ENCODE results near the gene TRIM29.

Gene TRIM29

DNA sequence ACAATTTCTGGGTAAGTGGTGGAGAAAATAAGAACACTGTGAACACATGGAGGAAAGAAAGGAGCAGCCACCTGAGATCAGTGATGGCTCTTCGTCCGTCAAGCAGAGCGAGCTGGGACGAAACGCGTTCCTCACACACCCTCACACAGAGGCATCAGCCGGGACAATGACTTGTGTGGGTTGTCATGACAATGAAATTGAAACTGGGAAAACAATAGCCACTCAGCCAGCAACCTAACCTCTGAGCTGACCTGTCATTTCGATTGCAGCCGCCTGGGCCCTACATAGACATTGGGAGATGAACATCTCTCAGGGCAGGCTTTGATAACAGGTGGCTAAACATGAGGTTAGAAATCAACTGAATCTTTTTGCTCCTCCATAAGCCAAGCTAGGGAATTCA lies 51.3 kb downstream of the TRIM29 start:
- DNase-seq: peak in 5 of 42 donors; percentile 34 to 64 (median 41)
- intact Hi-C loops (cut with DNase I): no loop called here

DNA sequence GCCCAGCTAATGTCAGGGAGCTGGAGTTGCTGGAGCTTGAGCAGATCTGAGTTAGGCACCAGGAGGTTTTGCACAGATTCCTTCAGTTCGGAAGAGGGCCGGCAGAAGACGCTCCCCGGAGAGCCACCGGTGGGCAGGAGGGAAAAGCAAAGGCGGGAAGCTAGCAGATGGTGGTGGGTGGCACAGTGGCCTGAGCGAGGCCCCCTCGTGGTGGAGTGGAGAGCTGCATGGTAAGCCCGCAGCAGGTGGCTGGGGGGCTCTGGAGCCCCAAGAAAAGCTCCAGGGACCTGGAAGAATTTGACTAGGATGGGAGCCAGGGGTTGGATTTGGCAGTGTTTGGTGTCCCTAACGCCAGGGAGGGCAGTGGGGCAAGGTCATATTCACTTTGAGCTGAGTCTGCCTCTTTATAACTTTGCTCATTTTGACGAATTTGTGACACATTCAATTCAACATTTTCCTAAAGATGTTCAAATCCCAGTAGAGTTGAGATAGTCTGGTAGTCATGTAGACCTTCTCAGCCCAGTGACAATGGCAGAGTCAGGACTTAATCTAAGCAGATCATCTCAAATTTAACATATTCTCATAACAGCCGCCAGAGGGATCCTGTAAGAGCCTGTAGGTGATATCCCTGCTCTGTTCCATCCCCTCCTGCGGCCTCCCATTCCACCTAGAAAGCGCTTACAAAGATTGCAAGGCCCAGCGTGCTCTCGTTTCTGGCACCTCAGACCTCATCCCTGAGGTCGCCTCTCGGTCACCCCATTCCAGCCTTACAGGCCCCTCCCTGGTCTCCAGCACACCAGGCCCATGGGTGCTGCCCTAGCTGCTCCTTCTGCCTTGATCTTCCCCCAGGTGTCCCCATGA lies 57.9 kb downstream of the TRIM29 start:
- DNase-seq: peak in 24 of 42 donors; percentile 21 to 75 (median 42)

DNA sequence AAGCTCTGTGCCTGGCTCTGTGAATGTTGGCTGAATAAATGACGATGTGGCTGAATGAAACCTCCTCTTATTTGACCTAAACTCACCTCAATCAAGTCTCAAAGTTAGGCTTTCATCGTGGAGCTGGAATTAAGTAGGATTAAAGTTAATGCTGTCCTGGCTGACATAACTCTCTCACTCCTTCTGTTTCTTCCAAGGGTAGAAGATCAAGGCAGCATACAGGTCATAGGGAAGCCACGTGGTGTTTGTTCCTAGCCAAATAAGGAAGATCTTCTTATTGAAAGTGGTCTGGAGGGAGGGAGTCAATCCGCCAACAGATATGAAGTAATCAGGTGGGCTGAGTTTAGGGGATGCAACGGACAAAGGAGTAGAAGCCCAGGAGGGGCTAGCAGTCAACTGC lies 59.5 kb downstream of the TRIM29 start:
- DNase-seq: no peak
- intact Hi-C loops (cut with DNase I): no loop called here

More for the DNA sequence above, 57.9 kb downstream of the TRIM29 start:
- intact Hi-C loops (cut with DNase I): no loop called here

DNA sequence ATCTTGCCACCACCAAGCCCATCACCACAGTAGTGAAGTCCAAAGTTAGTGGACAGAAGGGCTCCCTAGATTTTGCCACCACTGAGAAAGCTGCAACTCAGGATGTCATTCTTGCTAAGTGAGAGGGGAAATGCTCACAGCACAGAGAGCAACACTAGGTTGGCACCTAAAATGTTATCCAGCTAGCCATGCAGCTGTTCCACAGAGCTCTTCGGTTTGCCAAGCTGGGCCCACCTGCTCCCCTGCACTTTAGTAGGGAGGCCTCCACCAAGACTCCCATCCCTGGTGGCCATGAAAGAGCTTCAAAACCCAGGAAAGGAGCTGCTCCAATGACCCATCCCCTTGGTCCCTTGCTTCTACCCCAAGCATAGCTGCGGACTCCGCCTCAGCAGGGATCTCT lies 63.8 kb downstream of the TRIM29 start:
- DNase-seq: peak in 2 of 42 donors; percentile 19 to 23
- intact Hi-C loops (cut with DNase I): no loop called here

DNA sequence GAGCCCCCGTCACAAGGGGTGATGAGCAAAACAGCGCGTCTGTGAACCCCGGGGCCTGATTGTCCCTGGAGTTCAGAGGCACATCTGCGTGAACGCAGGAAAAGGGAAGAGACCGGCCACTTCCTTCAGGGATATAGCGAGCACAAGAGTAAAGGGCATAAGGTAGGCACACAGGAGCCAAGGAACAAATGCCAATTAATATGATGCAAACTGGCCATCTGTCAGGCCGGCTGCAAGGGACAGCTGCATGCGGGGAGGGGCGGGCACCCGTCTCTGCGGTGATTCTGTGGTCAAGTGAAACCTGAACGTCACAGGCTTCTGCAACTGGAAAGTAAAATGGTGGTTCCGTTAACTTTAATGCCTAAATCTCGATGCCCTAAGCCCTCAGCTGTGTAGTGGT lies 64.7 kb downstream of the TRIM29 start:
- intact Hi-C loops (cut with DNase I): no loop called here
- DNase-seq: peak in 20 of 42 donors; percentile 28 to 73 (median 46)

DNA sequence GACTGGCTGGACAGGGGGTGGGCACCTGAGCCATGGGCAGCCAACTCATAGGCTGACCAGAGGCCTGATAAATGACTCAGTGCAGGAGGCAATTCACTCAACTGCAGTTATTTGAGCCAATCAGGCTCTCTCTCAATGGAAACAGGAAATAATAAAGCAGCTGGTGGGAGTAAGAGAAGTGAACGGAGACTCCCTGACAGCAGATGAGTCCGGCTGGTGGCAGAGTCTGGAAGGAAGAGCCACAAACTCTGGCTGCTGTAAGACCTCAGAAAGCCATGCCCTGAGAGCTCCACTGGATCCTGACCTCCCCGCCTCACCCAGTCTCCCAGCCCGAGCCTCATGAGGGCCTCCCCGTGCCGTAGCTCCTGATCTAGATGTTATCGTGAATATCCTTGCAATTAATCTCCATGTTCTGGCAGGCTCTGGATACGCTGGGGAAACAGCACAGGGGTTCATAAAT lies 69.8 kb downstream of the TRIM29 start:
- DNase-seq: peak in 5 of 42 donors; percentile 9 to 34 (median 29)

DNA sequence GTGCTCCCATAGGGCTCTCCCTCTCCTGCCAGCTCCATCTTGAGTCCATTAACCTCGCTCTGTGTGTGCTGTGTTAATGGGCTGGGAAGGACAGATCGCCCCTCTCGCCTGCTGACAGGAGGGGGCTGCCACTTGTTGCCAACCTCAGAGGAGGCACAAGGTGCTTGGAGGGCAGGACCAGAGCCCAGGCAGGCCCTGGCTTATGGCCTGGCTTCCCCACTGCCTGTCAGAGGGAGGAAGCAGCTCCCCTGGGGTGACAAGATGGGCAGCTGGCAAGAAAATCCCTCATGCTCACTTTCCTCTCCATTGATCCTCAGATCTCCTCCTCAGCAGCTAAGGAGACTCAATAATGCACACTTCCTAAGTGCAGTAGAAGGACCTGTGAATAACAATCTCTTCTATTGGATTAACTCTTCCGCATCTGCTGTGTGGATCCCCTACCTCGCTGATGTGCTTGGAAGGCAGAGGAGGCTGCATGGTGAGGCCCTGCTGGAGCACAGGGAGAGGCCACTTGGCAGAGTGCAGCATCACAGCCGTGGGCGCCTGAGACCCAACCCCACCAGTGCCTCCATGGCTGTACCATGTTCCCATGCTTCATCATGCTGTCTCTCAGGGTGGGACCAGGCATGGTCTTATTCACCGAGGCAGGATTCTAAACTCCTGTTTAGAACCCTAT lies 70.3 kb downstream of the TRIM29 start:
- DNase-seq: peak in 5 of 42 donors; percentile 9 to 35 (median 16)
- intact Hi-C loops (cut with DNase I): no loop called here

More for the DNA sequence above, 69.8 kb downstream of the TRIM29 start:
- intact Hi-C loops (cut with DNase I): no loop called here

DNA sequence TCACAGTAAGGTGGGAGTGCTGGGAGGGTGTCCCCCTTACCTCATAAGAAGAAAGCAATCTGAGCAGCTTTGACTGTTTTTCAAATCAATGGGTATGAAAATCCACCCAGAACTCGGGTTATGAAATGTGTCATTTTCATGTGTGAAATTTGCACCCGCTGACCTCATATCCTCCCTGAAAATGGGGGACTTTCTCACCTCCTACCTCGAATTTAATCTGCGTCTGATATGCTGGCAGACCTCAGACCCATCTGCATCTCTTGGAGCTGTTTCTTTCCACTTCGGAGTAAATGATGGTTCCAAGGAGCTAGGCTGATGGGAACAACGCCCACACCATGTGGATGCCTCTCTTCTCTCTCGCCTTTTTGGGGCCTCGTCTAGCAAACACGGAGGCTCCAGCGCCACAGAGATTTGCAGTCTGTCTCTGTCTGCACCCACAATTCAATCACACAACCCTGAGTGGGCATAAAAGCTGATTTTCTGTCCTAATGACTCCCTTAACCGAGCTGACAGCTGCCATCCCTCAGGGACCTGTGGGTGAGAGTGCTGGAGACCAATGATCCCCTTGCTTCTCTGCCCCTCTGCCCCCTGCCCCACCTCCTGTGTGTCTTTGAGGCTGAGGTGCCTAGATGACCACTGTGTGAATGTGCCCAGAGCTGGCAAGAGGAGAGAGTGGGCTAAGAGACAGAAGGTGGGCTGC lies 71.0 kb downstream of the TRIM29 start:
- peak in 8 of 42 donors; percentile 15 to 76 (median 52) for DNase-seq

DNA sequence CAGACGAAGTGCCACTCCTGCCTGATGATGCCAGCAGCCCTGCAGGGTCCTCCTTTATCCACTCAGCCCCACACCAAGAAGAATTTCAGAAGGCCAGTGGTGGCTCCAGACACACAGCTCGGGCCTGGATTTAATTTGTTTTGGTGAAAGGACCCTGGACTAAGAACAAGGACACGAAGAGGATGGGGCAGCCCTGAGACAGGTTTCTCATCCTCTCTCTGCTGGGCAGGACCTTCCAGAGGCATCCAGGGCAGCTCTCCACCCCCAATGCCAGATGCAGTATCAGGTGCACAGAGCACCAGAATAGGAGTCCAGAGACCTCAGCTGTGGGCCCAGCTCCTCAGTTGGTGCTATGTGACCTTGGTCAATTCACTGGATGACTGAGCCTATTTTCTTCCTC lies 72.0 kb downstream of the TRIM29 start:
- DNase-seq: peak in 1 of 42 donors; percentile 16
- intact Hi-C loops (cut with DNase I): no loop called here

More for the DNA sequence above, 71.0 kb downstream of the TRIM29 start:
- intact Hi-C loops (cut with DNase I): no loop called here

DNA sequence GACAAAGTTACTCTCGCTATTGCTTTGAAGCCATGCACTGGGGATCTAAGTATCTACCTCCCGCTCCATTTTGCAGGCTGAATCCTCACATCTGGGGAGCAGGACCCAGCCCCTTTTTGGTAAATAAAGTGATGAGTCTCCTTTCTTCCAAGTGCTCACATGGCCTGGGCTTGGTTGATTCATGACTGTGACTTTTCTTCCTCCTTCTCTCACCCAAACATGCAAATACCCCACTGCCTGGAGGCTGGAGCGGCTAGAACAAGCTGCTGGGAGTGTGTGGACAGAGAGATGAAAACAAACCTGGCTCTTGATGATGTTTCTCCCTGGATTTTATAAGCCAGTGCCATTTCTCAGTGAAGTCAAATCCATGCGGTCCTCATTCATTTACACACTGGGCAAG lies 72.7 kb downstream of the TRIM29 start:
- intact Hi-C loops (cut with DNase I): no loop called here
- peak in 3 of 42 donors; percentile 13 to 22 (median 20) for DNase-seq

DNA sequence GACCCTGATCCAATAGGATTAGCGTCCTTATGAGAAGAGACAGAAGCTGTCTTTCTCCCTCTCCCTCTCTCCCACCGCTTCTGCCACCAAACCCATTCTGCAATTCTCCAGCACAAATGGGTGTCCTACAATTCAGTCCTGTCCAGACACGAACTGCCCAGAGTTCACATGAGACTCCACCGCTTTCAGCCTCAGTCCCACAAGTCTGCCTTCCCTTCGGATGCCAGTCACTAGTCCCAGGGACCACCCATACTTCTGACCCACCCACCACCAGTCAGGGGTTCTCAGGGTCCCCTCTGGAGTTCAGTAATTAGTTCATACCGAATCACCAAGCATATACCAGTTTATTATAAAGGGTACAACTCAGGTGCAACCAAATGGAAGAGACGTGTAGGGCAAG lies 73.6 kb downstream of the TRIM29 start:
- intact Hi-C loops (cut with DNase I): no loop called here
- peak in 3 of 42 donors; percentile 24 to 40 (median 27) for DNase-seq

DNA sequence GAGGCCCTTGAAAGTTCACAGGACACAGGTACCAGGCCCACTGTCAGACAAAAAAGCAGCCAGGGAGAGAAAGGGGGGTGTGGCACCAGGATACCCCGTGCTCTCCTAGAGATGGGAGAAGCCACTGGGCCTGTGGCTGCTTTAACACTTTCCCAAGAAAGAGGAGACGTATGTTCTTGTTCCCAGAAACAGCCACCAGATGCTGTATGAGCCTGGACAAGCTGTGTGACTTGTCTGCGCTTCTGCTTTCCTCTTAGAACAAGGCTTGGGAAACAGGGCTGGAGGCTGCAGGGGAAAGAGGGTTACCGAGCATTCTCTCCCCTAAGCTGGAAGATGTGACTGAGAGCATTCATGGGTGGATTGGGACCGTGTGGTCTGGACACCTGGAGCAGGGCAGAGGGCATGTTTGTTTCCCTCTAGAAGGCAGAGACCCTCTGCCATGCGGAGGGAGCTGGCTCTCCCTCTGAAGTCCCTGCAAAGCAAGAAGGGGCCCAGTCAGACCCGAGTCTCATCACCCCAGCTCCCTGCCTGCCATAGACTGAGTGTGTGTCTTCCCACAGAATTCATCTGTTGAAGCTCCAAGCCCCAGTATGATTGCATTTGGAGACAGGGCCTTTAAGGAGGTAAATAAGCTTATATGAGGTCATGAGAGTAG lies 74.1 kb downstream of the TRIM29 start:
- DNase-seq: peak in 3 of 42 donors; percentile 27 to 35 (median 28)
- intact Hi-C loops (cut with DNase I): no loop called here

DNA sequence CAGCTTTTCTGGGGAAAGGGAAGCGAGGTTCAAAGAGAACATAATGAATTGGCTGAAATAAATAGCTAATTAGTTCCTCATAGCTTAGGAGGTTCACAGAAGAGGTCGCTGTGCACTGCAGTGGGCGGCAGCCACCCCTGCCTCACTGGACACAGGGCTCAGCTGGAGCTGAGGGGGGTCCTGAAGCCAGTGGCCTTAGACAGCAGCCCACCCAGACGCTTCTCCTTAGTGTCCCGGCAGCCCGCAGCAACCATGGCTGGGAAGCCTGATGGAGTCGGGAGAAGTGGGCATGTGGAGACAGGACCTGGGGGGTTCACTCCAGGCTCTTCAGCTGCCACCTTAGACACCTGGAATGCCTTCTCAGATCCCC lies 75.4 kb downstream of the TRIM29 start:
- DNase-seq: peak in 2 of 42 donors; percentile 26 to 29
- intact Hi-C loops (cut with DNase I): no loop called here

DNA sequence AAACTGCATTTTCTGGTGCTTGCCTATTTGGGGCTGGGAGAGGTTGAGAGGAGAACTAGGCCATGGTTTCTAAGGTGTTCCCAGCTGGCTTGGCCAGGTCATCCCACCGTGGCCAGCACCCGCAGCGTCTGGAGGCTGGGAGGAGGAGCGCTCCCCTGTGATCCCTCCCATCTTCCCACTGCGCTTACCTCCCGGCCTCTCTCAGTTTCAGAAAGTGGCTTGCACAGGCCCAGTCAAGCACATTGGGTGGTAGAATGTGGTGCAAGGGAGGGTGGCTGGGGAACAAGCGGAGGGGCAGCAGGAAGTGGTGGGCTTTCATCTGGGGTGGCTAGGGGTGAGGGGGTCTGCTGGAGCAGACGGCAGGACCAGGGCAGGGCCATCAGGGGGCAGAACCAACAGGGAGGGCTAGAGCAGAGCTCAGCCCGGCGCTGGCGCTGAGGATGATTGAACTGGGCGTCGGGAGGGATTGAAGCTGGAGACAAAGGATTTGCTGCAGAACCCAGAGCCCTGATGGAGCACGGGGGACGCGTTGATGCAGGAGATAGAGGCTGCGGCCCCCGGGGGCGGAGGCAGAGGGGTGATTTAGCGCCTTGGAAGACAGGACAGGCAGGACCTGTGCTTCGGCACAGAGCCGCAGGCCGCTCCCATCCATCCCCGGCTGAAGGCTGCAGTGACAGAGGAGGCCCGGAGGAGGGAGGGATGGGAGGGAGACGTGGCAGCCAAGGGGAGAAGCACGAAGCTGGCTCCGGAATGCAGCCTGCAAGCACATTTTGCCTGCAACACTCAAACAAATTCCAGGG lies 76.0 kb downstream of the TRIM29 start:
- DNase-seq: peak in 40 of 42 donors; percentile 29 to 80 (median 52)
- intact Hi-C loops (cut with DNase I): no loop called here
